ENCODE measurements around the gene IL1RAPL2.
"Not testable (repeated sequence)": the region's sequence is repeated elsewhere in the genome, so short reads cannot be mapped to it uniquely, and the experiment has no call there.

IL1RAPL2 gene

DNA sequence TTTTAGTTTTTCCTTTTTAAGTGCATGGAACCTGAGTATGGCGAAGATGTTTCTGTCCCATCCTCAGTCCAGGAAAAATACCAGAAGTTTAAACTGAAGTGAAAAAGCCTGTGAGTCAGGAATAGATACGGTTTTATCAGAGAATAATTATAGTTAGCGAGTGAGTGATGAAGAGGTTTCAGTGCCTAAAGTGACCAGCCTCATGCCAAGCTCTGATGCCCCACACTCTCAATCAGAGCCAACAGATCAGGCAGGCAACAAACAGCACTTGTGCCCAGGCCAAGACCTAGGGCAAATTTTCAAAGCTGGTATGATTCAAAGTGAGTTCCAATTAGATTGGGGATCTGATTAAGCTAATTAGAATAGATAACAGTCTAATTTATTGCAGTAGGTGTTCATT lies 1043.5 kb downstream of the IL1RAPL2 start:
- DNase-seq (ENCODE audit: low read depth) = no peak

DNA sequence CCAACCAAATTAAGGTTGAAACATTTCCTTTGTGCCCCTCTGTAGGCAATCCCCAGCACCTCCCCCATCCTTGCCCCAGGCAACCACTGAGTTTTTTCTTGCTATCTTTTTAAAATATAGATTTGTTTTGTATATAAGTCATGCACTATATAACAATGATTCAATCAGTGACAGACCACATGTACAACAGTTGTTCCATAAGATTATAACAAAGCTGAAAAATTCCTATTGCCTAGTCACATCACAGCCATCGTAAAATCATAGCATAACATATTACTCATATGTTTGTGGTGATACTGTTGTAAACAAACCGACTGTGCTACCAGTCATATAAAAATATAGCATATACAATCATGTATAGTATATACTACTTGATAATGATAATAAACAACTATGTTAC lies 1044.4 kb downstream of the IL1RAPL2 start:
- DNase-seq (ENCODE audit: low read depth) = peak; percentile 31

DNA sequence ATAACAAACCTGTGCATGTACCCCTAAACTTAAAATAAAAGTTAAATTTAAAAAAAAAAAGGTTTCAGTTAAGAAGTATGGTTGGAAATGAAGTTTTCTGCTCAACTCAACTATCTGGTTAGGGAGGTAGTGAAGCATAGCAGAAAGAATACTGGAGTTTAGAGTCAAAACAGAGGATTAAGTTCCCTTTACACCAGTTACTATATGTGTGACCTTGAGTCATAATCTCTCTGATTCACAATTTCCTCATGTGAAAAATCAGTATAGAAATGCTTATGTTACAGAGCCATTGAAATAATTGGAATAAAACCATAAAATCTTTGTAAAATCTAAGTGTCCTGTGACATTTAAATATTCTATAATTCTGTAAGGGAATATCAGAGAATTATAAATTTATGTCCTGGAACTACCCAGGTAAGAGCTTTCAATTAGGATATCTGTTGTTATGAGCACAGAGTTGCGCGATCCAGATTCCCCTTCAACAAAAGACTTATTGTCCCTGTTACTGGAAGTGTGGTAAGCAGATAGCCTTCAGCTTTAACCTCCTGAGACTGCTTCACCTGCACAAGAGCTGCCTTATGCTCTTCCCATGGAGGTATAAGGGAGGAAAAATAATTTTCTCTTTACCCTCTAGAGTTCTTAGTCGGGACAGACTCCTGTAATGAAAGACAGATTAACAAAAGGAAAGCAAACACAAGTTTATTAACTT lies 1052.5 kb downstream of the IL1RAPL2 start:
- peak; percentile 1 for DNase-seq (ENCODE audit: low read depth)

DNA sequence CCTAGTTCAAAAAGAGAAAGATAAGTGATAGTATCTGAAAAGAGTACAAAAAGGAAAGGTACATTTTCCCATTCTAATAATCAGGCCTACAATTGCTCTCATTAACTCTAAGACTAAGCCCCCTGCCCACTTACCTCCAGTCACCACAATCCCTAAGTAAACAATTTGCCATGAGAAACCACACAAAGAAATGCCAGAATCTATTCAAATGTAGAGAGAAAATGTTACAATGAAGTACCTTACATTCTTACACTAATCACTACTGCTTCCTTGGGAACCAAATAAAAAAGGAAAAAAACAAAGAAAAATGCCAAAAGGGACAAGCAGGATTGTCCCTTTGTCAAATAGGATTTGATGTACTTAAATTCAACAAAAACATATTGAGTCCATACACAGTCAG lies 1068.2 kb downstream of the IL1RAPL2 start:
- no peak for DNase-seq (ENCODE audit: low read depth)

DNA sequence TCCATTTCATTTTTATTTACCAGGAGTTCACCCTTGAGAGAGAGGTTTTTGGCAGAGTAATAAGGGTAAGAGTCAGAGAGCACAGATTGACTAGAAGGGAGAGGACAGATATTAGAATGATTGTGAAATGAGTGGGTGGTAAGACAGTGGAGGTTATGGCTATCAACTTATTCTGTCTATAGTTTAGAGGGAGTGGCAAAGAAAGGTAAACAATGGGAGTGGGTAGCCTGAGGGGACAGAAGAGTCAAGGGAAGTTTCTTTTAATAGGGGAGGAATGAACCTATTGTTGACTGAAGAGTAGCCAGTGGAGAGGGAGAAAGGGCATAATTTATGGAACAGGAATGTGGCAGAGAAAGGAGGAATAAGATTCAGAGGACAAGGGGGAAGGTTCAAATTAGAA lies 1069.8 kb downstream of the IL1RAPL2 start:
- no peak for DNase-seq (ENCODE audit: low read depth)

DNA sequence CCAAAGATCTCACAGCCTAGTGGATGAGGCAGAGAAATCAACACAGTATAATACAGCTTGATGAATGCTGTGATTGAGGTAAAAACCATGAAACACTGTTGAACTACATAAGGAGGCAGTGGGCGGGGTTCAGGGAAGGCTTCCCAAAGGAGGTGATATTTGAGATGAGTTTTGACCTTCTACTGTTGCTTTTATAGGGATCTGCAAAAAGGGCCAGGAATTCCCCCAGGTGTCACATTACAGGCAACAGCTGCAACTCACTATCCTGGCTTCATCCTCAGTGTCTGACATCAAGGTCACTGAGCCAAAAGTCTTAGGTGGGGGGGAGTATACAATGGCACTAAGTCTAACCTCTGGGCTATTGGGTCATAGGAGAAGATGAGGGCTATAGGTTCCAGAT lies 1070.7 kb downstream of the IL1RAPL2 start:
- DNase-seq (ENCODE audit: low read depth) = no peak

DNA sequence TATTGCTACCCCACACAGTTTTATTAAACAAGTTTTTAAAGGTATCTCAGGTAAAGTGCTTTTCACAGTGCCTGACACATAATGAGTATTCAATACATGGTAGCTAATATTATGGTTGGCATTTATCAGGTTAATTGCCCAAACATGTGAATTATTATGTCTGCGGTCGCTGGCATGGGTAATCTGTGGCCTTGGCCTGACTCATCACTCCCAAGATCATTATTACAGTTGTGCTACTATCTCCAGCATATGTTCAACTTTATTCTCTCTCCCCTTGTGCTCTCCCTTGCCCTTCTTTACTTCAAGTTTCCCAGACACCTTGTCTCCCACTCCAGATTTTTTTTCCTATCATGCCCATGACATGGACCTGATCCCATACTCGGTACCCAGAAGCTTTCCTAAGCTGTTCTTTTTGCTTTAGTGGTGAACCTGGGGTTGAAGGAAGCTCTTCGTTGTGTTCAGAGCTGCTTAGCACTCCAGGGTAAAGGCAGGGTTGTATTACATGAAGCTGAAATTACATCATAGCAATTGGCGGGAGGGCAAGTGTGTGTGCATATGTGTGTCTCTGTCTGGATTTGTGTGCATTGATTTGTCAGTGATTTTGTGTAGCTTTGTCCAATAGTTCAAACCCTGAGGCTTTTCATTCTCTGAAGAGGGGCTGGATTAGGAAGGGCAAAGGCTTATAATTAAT lies 1079.8 kb downstream of the IL1RAPL2 start:
- peak; percentile 75 for DNase-seq (ENCODE audit: low read depth)

DNA sequence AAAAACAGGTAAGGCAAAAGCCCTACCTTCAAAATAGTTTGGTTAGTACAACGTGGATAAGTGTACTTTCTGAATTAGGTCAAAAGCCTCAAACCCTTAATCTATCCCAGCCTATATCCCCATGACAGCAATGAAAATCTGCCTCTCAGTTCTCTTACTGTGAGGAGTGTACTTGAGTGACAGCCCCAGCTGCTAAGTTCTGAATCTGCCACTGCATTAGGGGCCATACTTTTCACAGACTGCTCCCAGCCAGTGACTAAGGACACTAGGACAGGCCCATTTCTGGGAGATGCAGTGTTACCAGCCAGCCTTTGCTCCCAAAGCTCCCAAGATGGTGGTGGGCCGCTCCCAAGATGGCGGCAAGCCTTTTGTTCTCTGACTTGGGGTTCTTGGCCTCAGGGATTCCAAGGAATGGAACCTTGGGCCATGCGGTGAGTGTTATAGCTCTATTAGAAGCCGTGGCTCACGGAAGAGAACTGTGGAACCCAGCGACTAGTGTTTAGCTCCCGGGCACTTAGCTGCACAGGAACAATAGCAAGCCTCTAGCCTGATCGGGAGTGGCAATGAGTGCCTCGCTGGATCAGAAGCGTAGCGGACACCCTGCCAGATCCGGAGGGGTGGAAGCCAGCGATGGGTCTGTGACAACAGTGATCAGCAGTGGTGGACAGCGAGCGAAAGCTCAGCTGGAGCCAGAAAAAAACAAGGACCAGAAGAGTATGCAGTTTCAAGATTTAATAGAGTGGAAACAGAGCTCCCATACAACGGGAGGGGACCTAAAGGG lies 1080.8 kb downstream of the IL1RAPL2 start:
- no peak for DNase-seq (ENCODE audit: low read depth)

DNA sequence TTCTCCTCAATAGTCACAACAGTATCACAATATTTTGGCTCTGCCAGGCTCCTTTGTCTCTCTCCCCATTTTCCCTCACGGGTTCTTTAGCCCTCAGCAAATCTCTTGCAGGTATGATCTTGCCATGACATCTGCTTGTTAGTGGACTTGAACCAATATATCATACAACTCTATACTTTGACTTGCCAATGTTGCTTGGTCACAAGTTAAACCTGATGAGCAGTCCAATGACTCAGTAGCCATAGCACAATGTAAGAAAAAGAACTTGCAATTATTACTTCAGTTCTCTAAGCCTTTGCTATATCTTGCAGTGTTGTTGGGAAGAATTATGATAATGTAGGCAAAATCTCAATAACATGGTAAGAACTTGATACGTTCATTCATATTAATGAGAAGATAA lies 1081.8 kb downstream of the IL1RAPL2 start:
- no peak for DNase-seq (ENCODE audit: low read depth)

DNA sequence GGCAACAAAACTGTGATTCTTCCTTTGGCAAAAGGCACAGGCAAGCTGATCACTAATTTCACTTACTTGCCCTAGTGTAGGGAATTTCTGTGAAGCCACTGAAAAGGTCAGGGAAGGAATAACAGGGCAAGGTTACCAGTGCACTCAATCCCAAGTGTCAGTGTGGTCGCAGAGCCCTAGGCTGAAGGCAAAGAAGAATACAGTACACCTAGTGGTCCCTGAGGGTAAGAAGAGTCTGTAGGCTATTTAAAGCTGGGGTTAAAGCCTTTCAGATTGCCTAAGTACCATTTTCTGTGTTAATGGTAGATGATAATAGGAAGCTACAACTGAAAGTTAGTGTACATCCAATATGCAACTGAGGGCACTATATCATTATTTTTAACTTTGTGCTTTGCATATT lies 1082.7 kb downstream of the IL1RAPL2 start:
- DNase-seq (ENCODE audit: low read depth) = no peak

DNA sequence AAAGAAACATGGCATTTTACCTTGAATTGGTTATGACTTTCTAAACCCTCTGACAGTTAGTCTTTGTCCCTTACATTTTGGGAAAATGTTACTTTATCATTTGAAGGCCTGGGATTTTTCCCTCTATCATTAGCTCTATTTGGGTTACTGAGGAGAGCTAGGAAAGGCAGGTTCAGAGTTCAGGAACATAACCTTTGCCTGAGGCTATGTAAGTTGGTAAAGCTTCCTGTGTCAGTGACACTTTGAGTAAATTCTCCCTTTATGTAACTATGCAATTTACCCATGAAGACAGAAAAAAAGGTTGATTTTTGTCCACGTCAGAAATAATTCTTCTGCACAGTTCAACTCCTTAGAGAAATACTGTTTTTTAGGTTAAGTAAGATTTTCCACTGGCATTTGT lies 1084.6 kb downstream of the IL1RAPL2 start:
- no peak for DNase-seq (ENCODE audit: low read depth)

DNA sequence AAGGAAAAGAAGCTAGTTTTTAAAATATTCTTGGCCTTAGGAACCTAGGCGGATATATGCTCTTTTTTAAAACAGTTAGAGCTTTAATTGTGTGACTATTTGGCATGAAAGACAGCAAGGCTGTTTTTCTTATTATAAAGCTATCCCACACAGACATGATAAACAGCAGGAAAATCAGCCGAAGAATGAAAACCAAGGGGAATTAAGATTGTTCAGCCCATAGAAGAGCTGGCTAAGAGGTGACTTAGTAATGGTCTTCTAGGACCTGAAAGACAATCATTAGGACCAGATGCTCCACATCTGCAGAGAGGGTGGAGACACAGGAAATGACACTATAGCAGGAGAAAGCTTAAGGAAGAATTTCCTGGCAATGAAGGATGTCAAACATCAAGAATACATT lies 1085.0 kb downstream of the IL1RAPL2 start:
- DNase-seq (ENCODE audit: low read depth) = no peak

DNA sequence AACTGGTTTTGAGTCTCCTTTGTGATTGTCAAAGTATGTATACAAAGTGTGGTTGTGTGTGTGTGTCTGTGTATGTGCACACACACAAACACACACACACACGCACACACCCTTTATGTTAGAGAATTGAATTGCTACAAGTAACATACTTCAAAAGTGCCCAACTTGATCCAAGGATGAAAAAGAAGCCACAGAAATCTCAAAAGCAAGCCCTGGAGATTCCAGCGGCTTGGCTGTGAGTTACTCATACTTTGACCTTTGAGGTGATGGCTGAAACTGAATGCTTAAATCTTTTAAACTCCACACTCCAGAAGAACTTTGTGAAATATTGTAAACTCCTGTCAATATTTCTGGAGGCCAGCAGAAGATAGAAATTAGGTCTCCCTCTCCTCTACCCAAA lies 1087.9 kb downstream of the IL1RAPL2 start:
- peak; percentile 67 for DNase-seq (ENCODE audit: low read depth)

DNA sequence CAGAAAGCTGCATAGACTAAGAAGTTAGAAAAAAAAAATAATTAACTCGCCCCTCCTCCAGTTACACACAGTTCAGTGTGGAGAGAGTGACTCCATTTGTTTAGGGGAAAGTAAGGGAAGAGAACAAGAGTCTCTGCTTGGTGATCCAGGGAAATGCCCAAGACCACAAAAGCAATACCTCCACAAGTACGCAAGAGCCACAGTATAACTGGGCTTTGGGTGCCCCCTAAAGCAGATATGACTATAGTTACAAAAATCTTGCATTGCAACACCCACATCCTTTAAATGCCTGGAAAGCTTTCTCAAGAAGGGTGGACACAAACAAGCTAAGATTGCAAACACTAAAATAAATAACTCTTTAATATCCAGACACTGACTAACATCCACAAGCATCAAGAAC lies 1092.1 kb downstream of the IL1RAPL2 start:
- DNase-seq (ENCODE audit: low read depth) = peak; percentile 94

DNA sequence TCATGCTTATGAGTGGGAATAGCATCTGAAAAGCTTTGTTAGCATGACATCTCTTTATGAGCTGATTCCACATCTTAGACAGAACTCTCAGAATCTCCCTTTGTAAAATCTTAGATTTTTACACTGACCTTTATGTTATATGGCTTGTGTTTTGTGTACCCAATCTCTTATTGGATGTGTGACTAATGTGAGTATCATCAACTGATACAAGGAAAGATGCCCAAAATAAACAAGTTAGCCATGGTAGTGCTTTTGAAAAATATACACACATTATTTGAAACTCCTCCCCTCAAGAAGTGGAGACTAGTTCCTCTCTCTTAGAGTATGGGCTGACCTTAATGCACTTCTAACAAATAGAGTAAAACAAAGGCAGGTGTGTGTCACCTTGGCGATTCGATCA lies 1096.2 kb downstream of the IL1RAPL2 start:
- DNase-seq (ENCODE audit: low read depth) = no peak

DNA sequence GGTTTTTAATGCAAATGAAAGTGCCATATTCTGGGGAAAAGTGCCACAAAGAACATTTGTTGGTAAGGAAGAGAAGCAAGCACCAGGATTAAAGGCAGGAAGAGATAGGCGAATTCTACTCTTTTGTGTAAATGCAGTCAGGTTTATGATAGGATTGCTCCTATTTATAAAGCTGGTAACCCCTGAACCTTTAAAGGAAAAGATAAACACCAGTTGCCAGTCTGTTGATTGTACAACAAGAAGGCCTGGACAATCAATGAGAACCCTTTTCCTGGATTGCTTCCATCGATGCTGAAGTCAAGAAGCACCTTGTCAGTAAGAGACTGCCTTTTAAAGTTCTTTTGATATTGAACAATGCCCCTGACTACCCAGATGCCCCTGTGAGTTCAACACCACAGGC lies 1098.2 kb downstream of the IL1RAPL2 start:
- DNase-seq (ENCODE audit: low read depth) = no peak

DNA sequence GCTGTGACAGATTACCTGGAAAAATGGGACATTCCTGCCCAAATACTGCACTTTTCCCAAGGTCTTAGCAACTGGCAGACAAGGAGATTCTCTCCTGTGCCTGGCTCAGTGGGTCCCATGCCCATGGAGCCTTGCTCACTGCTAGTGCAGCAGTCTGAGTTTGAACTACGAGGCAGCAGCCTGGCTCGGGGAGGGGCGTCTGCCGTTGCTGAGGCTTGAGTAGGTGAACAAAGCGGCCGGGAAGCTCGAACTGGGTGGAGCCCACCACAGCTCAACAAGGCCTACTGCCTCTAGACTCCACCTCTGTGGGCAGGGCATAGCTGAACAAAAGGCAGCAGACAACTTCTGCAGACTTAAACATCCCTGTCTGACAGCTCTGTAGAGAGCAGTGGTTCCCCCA lies 1118.3 kb downstream of the IL1RAPL2 start:
- DNase-seq (ENCODE audit: low read depth) = not testable (repeated sequence)

DNA sequence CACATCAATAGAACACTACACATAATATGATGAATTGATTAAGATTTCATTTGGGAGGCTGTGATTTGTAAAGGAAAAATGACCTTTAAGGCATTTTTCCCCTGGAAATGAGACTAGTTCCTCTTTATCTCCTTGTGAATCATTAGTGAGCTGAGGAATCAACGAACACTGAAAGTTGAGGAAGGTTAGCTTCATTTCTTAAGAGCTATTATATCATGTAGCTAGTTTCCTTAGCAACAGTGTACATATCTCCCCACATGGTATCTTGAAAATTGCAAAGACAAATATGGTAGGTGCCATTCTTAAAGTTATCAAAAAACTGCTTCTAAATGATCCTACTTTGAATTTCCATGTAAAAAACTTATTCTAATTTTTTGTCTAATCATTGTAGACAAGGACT lies 1128.8 kb downstream of the IL1RAPL2 start:
- DNase-seq (ENCODE audit: low read depth) = peak; percentile 17

DNA sequence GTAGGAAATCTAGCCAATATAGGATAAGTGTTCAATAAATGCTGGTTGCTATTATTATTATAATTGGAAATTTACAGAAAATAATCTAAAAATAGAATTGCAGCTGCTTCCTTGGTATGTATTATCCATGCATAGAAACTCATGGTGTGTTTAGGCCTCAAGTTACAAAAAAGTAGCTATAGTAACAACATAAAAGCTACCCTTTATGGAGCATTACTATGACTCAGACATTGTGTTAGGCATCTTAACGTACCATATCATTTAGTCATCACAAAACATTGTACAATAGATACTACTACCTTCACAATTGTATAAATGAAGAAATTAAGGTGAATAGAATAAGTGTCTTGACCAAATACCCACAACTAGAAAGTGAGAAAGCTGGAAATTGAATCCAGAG lies 1129.5 kb downstream of the IL1RAPL2 start:
- DNase-seq (ENCODE audit: low read depth) = peak; percentile 62

DNA sequence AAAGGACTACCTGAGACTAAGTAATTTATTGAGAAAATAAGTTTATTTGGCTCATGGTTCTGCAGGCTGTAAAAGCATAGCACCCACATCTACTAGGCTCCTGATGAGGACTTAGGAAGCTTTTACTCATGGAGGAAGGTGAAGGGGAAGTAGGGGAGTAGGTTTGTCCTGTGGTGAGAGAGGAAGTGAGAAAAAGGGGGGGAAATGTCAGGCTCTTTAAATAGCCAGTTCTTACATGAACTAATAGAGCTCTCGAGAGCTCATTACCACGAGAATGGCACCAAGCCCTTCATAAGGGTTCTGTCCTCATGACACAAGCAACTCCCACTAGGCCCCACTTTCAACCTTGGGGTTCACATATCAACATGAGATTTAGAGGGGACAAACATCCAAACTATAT lies 1130.9 kb downstream of the IL1RAPL2 start:
- DNase-seq (ENCODE audit: low read depth) = no peak

DNA sequence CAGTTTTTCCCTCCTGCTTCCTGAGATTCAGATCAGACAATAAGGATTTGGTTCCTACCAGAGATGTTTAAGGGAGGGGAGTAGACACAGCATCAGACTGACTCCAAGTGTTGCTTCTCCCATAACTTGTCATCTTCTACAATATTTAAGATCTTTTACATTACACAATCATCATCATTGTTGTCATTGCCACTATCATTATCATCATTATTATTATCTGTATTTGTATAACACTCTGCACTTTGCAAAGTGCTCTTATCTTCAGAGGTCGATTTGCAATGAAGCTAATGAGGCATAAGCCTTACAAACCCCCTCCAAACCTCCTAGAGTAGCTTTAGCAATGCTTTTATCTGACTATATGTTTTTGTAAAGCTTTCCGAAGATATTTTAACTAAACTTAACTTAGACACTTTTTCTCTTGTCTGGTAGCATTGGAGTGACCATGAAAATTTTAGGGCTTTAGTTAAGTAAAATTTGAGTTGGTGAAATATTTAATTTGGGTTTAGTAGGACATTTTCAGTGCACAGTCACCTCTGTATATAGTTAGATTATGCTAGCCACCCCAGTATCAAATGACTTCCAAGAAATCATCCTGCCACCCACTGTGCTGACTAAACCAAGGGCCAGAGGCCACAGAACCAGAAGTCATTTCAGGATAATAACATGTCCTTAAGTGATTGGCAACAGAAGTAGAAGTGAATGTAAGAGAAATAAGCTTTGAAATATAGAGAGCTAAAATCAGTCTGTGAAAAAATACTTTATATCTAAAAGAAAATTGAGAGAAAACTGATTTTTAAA lies 1132.2 kb downstream of the IL1RAPL2 start:
- no peak for DNase-seq (ENCODE audit: low read depth)

DNA sequence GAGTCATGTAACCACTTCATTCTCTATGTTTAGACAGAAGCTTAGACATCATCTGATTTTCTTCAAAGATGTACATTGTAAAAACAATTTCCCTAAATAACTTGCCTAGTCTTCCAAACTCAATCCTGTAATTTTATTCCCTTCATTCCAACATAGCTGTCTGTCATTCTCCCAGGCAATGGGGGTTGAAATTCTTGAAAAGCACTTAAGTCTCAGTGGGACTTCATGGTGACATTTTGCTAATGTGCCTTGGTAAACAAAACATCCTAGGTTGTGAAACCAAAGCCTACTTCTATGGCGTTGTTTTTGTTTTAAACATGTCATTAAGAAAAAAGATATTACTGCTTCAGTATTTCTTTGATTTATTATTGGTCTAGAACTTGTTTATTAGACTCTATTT lies 1134.3 kb downstream of the IL1RAPL2 start:
- DNase-seq (ENCODE audit: low read depth) = no peak
